Ishikawa (cell line): ENCODE measurements around the gene ISM2.

Experiments
- CEBPB ChIP-seq: IDR thresholded peaks from 2 replicates; pipeline ENCODE4 v1.6.1; 2012
- CREB1 ChIP-seq: IDR thresholded peaks from 2 replicates; pipeline ENCODE4 v1.6.1; 2012; ENCODE audit warnings: low read depth
- EGR1 ChIP-seq: IDR thresholded peaks from 2 replicates; pipeline ENCODE4 v1.6.1; 2012
- EP300 ChIP-seq: IDR thresholded peaks from 2 replicates; pipeline ENCODE4 v1.6.1; 2012; ENCODE audit warnings: borderline replicate concordance
- FOXM1 ChIP-seq: IDR thresholded peaks from 2 replicates; pipeline ENCODE4 v1.6.1; 2012; ENCODE audit warnings: low read depth, borderline replicate concordance
- NFIC ChIP-seq: IDR thresholded peaks from 2 replicates; pipeline ENCODE4 v1.6.1; 2012
- RAD21 ChIP-seq: IDR thresholded peaks from 2 replicates; pipeline ENCODE4 v1.6.1; 2012; ENCODE audit warnings: low read depth
- TAF1 ChIP-seq: IDR thresholded peaks from 2 replicates; pipeline ENCODE4 v1.6.1; 2012; ENCODE audit warnings: low read depth, mild to moderate bottlenecking
- TCF12 ChIP-seq: IDR thresholded peaks from 2 replicates; pipeline ENCODE4 v1.6.1; 2012; ENCODE audit warnings: low read depth
- TEAD4 ChIP-seq: IDR thresholded peaks from 2 replicates; pipeline ENCODE4 v1.6.1; 2012
- USF1 ChIP-seq: IDR thresholded peaks from 2 replicates; pipeline ENCODE4 v1.6.1; 2012
- YY1 ChIP-seq: IDR thresholded peaks from 2 replicates; pipeline ENCODE4 v1.6.1; 2012; ENCODE audit warnings: low read depth
- ZBTB7A ChIP-seq: IDR thresholded peaks from 2 replicates; pipeline ENCODE4 v1.6.1; 2012; ENCODE audit warnings: low read depth
- TF ChIP-seq, protein P1 (sequence below): IDR thresholded peaks from 2 replicates; pipeline ENCODE4 v1.6.1; 2012
- TF ChIP-seq, protein P2 (sequence below): IDR thresholded peaks from 2 replicates; pipeline ENCODE4 v1.6.1; 2012; ENCODE audit warnings: low read depth, mild to moderate bottlenecking

The ISM2 gene

DNA sequence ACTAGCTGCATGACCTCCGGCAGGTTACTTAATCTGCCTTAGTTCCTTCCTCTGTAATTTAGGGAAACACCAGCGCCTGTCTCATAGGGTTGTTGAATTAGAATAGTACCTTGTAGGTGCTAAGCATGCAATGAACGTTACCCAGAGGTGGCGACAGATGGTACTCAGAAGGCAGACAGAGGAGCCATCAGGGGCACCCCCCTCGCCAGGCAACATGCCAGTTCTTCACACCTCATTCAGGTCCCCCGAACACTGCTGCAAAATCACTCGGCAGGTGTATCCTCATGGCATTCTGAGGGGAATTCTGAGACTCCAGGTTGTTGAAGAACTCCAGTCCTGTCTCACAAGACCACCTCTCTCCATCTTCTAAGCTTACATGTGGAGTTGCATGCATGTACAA, 10.1 kb downstream of the ISM2 start:
- TF ChIP-seq, protein P1, sequence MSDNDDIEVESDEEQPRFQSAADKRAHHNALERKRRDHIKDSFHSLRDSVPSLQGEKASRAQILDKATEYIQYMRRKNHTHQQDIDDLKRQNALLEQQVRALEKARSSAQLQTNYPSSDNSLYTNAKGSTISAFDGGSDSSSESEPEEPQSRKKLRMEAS = no peak

GRCh38 chr14:77485901-77486678, 12.5 kb downstream of the ISM2 start:
- TF ChIP-seq YY1 (no peak), CREB1 (no peak), TAF1 (no peak), TEAD4 (no peak), RAD21 (no peak), NFIC (no peak), TCF12 (no peak), FOXM1 (no peak), USF1 (no peak), CEBPB (no peak), EP300 (no peak)
- TF ChIP-seq, protein P2, sequence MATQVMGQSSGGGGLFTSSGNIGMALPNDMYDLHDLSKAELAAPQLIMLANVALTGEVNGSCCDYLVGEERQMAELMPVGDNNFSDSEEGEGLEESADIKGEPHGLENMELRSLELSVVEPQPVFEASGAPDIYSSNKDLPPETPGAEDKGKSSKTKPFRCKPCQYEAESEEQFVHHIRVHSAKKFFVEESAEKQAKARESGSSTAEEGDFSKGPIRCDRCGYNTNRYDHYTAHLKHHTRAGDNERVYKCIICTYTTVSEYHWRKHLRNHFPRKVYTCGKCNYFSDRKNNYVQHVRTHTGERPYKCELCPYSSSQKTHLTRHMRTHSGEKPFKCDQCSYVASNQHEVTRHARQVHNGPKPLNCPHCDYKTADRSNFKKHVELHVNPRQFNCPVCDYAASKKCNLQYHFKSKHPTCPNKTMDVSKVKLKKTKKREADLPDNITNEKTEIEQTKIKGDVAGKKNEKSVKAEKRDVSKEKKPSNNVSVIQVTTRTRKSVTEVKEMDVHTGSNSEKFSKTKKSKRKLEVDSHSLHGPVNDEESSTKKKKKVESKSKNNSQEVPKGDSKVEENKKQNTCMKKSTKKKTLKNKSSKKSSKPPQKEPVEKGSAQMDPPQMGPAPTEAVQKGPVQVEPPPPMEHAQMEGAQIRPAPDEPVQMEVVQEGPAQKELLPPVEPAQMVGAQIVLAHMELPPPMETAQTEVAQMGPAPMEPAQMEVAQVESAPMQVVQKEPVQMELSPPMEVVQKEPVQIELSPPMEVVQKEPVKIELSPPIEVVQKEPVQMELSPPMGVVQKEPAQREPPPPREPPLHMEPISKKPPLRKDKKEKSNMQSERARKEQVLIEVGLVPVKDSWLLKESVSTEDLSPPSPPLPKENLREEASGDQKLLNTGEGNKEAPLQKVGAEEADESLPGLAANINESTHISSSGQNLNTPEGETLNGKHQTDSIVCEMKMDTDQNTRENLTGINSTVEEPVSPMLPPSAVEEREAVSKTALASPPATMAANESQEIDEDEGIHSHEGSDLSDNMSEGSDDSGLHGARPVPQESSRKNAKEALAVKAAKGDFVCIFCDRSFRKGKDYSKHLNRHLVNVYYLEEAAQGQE = no peak

DNA sequence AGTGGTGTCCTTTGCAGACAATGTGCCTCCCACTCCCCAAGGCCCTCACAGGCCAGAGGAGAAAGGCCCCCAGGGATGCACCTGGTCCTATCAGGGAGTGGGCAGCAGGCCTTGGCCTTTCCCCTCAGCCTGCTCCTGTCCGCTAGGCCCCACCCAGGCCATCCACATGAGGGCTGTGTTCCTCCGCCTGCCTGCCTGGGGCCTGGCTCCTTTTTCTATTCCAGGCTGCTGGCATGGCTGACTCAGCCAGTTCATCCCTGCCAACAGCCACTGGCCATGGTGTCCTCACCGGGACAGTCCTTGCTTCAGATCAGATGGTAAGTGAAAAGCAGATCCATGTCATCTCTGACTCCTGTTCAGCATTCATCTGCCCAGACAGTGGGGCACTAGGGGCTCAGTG, 13.4 kb downstream of the ISM2 start:
- TF ChIP-seq FOXM1 (no peak), USF1 (no peak), EGR1 (no peak), NFIC (no peak), TAF1 (no peak), ZBTB7A (no peak), EP300 (no peak), CREB1 (no peak), CEBPB (no peak), TEAD4 (no peak), RAD21 (no peak)
- TF ChIP-seq, protein P2 = no peak

DNA sequence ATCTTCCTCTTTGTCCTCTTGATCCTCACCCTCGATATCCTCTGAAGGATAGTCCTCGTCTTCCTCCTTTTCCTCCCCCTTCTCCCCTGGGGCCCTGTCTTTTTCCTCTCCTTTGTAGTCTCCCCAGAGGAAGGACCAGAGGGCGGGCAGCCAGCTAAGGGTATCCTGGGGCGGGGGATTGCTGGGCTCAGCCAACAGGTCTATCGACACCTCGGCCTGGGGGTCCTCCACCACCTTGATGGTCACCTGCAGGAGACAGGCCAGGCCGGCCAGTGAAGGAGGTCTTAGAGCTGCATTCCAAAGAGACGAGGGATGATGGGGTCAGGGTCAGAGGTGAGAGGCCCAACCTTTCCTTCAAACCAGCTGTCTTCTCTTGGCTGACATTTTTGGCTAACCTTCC, 16.2 kb downstream of the ISM2 start:
- TF ChIP-seq NFIC (no peak), RAD21 (no peak), TEAD4 (no peak), TCF12 (no peak), USF1 (no peak), YY1 (no peak), ZBTB7A (no peak), FOXM1 (no peak), TAF1 (no peak), EGR1 (no peak), CEBPB (no peak), CREB1 (no peak), EP300 (no peak)
- TF ChIP-seq, protein P1 = no peak
- TF ChIP-seq, protein P2 = no peak
